T-cell (primary cell): ENCODE data around the gene CLEC1B. TPM values are rescaled to one million over a fixed set of nuclear protein-coding genes. Genes with fewer than 3 reads are reported as not detected.
"Not testable (repeated sequence)": the region's sequence is repeated elsewhere in the genome, so short reads cannot be mapped to it uniquely, and the experiment has no call there.

Experiments used
- ATAC-seq, 4 experiments: fragments of 200-7000 bp in 3 of 4; fragments of 150-1000 bp in 1 of 4; cut with Tn5 transposase; replicated peaks in 1 of 4; 1 replicate in 3 of 4; 2 replicates in 1 of 4; pipeline ENCODE4 v1.10.0; 2021; ENCODE audit warnings: moderate library complexity in 3 of 4, mild to moderate bottlenecking in 2 of 4, moderate number of reproducible peaks in 1 of 4
- CTCF ChIA-PET, 2 donors: fragments of 300-600 bp; sonication (Branson Sonifier 250); formaldehyde crosslinking; loops; one replicate each; lab custom pipeline; 2022; ENCODE audit warnings: antibody characterized with exemption in 2 of 2; lab: Charles Lee
- POLR2A ChIA-PET, 2 donors: fragments of 300-600 bp; sonication (Branson Sonifier 250); formaldehyde crosslinking; loops; one replicate each; lab custom pipeline; 2022; ENCODE audit warnings: antibody characterized with exemption in 2 of 2; lab: Charles Lee
- DNase-seq, 35 experiments: peaks; one replicate each; pipeline versions ENCODE4 v3.0.0 to v3.0.0-alpha.2; 2013 to 2023
- H3K27ac ChIP-seq: one replicate; pipeline ENCODE4 v1.5.1; 2013; ENCODE audit warnings: low read length
- H3K27me3 ChIP-seq, 2 experiments: replicated peaks in 1 of 2; 1 replicate in 1 of 2; 2 replicates in 1 of 2; pipeline versions ENCODE4 v1.6.1 to v1.7.0; 2013; ENCODE audit warnings: low read length in 1 of 2, mixed read lengths in 1 of 2; ENCODE audit not compliant: control insufficient read depth in 2 of 2, insufficient read depth in 2 of 2; ENCODE audit errors: extremely low read depth in 1 of 2
- H3K36me3 ChIP-seq, 2 donors: 1 replicate in 1 of 2; 2 replicates in 1 of 2; pipeline versions ENCODE4 v1.6.1 to v1.7.0; 2013; ENCODE audit warnings: low read length in 1 of 2; ENCODE audit not compliant: control insufficient read depth in 2 of 2, insufficient read depth in 1 of 2; ENCODE audit errors: extremely low read depth in 1 of 2
- H3K4me1 ChIP-seq, 2 experiments: 1 replicate in 1 of 2; 2 replicates in 1 of 2; pipeline versions ENCODE4 v1.6.1 to v1.7.0; 2013; ENCODE audit warnings: low read length in 2 of 2, mixed read lengths in 1 of 2; ENCODE audit not compliant: insufficient read depth in 2 of 2, control insufficient read depth in 1 of 2; ENCODE audit errors: extremely low read depth in 1 of 2
- H3K4me3 ChIP-seq, 2 donors: 1 replicate in 1 of 2; 2 replicates in 1 of 2; pipeline versions ENCODE4 v1.5.1 to v1.7.0; 2013; ENCODE audit warnings: mild to moderate bottlenecking in 2 of 2, low read length in 1 of 2, moderate library complexity in 1 of 2; ENCODE audit not compliant: control insufficient read depth in 1 of 2; ENCODE audit errors: extremely low read depth in 1 of 2
- H3K9me3 ChIP-seq: 2 replicates; pipeline ENCODE4 v1.7.0; 2013
- H3K27ac Mint-ChIP-seq, 2 donors: one replicate each; pipeline ENCODE4 v1.8.0; 2020 to 2021; ENCODE audit warnings: mild to moderate bottlenecking in 2 of 2, mixed read lengths in 2 of 2
- H3K27me3 Mint-ChIP-seq, 2 donors: one replicate each; pipeline ENCODE4 v1.8.0; 2021 to 2022; ENCODE audit warnings: mixed read lengths in 2 of 2
- H3K36me3 Mint-ChIP-seq: one replicate; pipeline ENCODE4 v1.8.0; 2021; ENCODE audit warnings: mixed read lengths
- H3K4me1 Mint-ChIP-seq, 3 donors: one replicate each; pipeline ENCODE4 v1.8.0; 2020 to 2022; ENCODE audit warnings: mixed read lengths in 3 of 3, mild to moderate bottlenecking in 1 of 3
- H3K4me3 Mint-ChIP-seq, 3 donors: one replicate each; pipeline ENCODE4 v1.8.0; 2020 to 2022; ENCODE audit warnings: mild to moderate bottlenecking in 3 of 3, mixed read lengths in 3 of 3, moderate library complexity in 3 of 3
- H3K9me3 Mint-ChIP-seq, 3 donors: one replicate each; pipeline ENCODE4 v1.8.0; 2020 to 2022; ENCODE audit warnings: mixed read lengths in 3 of 3
- WGBS: methylation state at CpG from one replicate; pipeline ENCODE4 v1.1.5; 2013; ENCODE audit warnings: missing lambda C conversion rate; ENCODE audit not compliant: insufficient coverage; 5-methylcytosine and 5-hydroxymethylcytosine counted together
- total RNA-seq, 35 experiments: library from RNA in 6 of 35; stranded (reverse) in 6 of 35; fragments of 120-200 nt in 1 of 35; gene quantifications; one replicate each; pipeline versions ENCODE4 v1.2.1 to v1.2.4 and lab custom pipeline; 2013 to 2026

Gene CLEC1B
- total RNA-seq, 5 donors from 2014 or later (not counting 1 experiment from before 2014, with no cell fraction given): 0.50 TPM; not detected in 4

- Histone ChIP-seq H3K36me3 (no peaks in the 10 kb centered on the region), H3K4me1 (no peaks in the 10 kb centered on the region), H3K4me3 (no peak overlapping the region), H3K27me3 (no peaks in the 10 kb centered on the region), H3K9me3 (no peaks in the 10 kb centered on the region), H3K27ac (no peak overlapping the region)
- H3K4me3 Mint-ChIP-seq: no peak overlapping the region
- no peaks in the 10 kb centered on the region for H3K9me3 Mint-ChIP-seq
- CTCF ChIA-PET: interaction anchor here (0.6 to 1.2 kb wide), 2 partner anchors 11 to 17 kb away, joined by 3 read pairs; no protein-coding TSS in a partner anchor
- H3K4me1 Mint-ChIP-seq: peaks cover 0 to 4% (median 0%) of the 10 kb centered on the region in 3 donors
- no peak for ATAC-seq
- H3K36me3 Mint-ChIP-seq: no peaks in the 10 kb centered on the region
- POLR2A ChIA-PET: interaction anchor here (0.5 to 0.6 kb wide), 2 partner anchors 54 to 217 kb away, joined by 3 read pairs; no protein-coding TSS in a partner anchor
- H3K27ac Mint-ChIP-seq: no peak overlapping the region
- WGBS: no CpG with 5 or more reads among the region's 3 CpGs
- peaks cover 12 to 28% of the 10 kb centered on the region in 2 donors for H3K27me3 Mint-ChIP-seq
- DNase-seq: no peak
Observed at GRCh38 chr12:9991876-9992275, 7.0 kb downstream of the CLEC1B start.

- POLR2A ChIA-PET: interaction anchor here in 1 of 2 donors (0.5 kb wide), 1 partner anchor 26 kb away, joined by 3 read pairs; no protein-coding TSS in a partner anchor
- CTCF ChIA-PET: interaction anchor here in 1 of 2 donors (0.7 kb wide), 1 partner anchor 1020 kb away, joined by 4 read pairs; no protein-coding TSS in a partner anchor
- H3K36me3 Mint-ChIP-seq: no peaks in the 10 kb centered on the region
Observed at GRCh38 chr12:9980126-9980525, 18.8 kb downstream of the CLEC1B start.

GRCh38 chr12:9977916-9978315 lies 21.0 kb downstream of the CLEC1B start:
- CTCF ChIA-PET: no interaction called here
- Histone ChIP-seq H3K4me3 (no peak overlapping the region), H3K27ac (no peak overlapping the region), H3K36me3 (no peaks in the 10 kb centered on the region), H3K4me1 (no peaks in the 10 kb centered on the region), H3K9me3 (no peaks in the 10 kb centered on the region), H3K27me3 (no peaks in the 10 kb centered on the region)
- no peak overlapping the region for H3K27ac Mint-ChIP-seq
- ATAC-seq (no peak), DNase-seq (no peak)
- peaks cover 3% of the 10 kb centered on the region for H3K36me3 Mint-ChIP-seq
- H3K4me3 Mint-ChIP-seq: no peak overlapping the region
- peaks cover 14 to 18% of the 10 kb centered on the region in 2 donors for H3K27me3 Mint-ChIP-seq
- peaks cover 6 to 12% (median 7%) of the 10 kb centered on the region in 3 donors for H3K9me3 Mint-ChIP-seq
- POLR2A ChIA-PET: no interaction called here
- no peaks in the 10 kb centered on the region for H3K4me1 Mint-ChIP-seq

More at GRCh38 chr12:9980126-9980525, 18.8 kb downstream of the CLEC1B start:
- Mint-ChIP-seq H3K9me3 (peaks cover 3 to 10% (median 7%) of the 10 kb centered on the region in 3 donors), H3K27me3 (peaks cover 9 to 15% of the 10 kb centered on the region in 2 donors), H3K27ac (no peak overlapping the region), H3K4me1 (no peaks in the 10 kb centered on the region), H3K4me3 (no peak overlapping the region)
- Histone ChIP-seq H3K4me1 (no peaks in the 10 kb centered on the region), H3K27me3 (no peaks in the 10 kb centered on the region), H3K36me3 (no peaks in the 10 kb centered on the region), H3K27ac (no peak overlapping the region), H3K9me3 (no peaks in the 10 kb centered on the region), H3K4me3 (no peak overlapping the region)
- no peak for ATAC-seq
- WGBS: 93% methylated on average over 3 of the region's 3 CpGs
- DNase-seq: no peak

- DNase-seq, H3K36me3 Mint-ChIP-seq, CTCF ChIA-PET, ATAC-seq, H3K4me3 Mint-ChIP-seq, POLR2A ChIA-PET, H3K4me1 Mint-ChIP-seq, H3K27me3 ChIP-seq, H3K27ac ChIP-seq, H3K27ac Mint-ChIP-seq, H3K4me3 ChIP-seq, H3K4me1 ChIP-seq, H3K9me3 ChIP-seq, H3K36me3 ChIP-seq: not testable (repeated sequence)
- Mint-ChIP-seq H3K27me3 (peaks cover 14 to 18% of the 10 kb centered on the region in 2 donors), H3K9me3 (peaks cover 6 to 12% (median 7%) of the 10 kb centered on the region in 3 donors)
- WGBS: no CpG with 5 or more reads among the region's 5 CpGs
Observed at GRCh38 chr12:9976626-9977025, 22.3 kb downstream of the CLEC1B start.

- no peak overlapping the region for H3K27ac ChIP-seq
- no peaks in the 10 kb centered on the region for H3K4me1 ChIP-seq
- ChIA-PET POLR2A (no interaction called here), CTCF (no interaction called here)
- 100% methylated on average over 1 of the region's 2 CpGs for WGBS
- peaks cover 14 to 18% of the 10 kb centered on the region in 2 donors for H3K27me3 Mint-ChIP-seq
- peaks cover 6 to 12% (median 7%) of the 10 kb centered on the region in 3 donors for H3K9me3 Mint-ChIP-seq
- no peak overlapping the region for H3K4me3 Mint-ChIP-seq
- no peaks in the 10 kb centered on the region for H3K4me1 Mint-ChIP-seq
- H3K9me3 ChIP-seq: no peaks in the 10 kb centered on the region
- DNase-seq: no peak
- H3K27ac Mint-ChIP-seq: no peak overlapping the region
- ATAC-seq: no peak
- no peaks in the 10 kb centered on the region for H3K36me3 ChIP-seq
- H3K27me3 ChIP-seq: no peaks in the 10 kb centered on the region
- peaks cover 3% of the 10 kb centered on the region for H3K36me3 Mint-ChIP-seq
- no peak overlapping the region for H3K4me3 ChIP-seq
Observed at GRCh38 chr12:9975614-9976013, 23.3 kb downstream of the CLEC1B start.

- ATAC-seq, H3K9me3 ChIP-seq, DNase-seq, H3K4me1 Mint-ChIP-seq, H3K4me1 ChIP-seq, H3K36me3 ChIP-seq, CTCF ChIA-PET, POLR2A ChIA-PET, H3K27ac Mint-ChIP-seq, H3K27ac ChIP-seq, H3K36me3 Mint-ChIP-seq, H3K27me3 ChIP-seq, H3K4me3 ChIP-seq, H3K4me3 Mint-ChIP-seq: not testable (repeated sequence)
- Mint-ChIP-seq H3K9me3 (peaks cover 6 to 12% (median 7%) of the 10 kb centered on the region in 3 donors), H3K27me3 (peaks cover 9 to 17% of the 10 kb centered on the region in 2 donors)
- 100% methylated on average over 1 of the region's 2 CpGs for WGBS
Observed at GRCh38 chr12:9974731-9975130, 24.2 kb downstream of the CLEC1B start.
